ENCODE measurements around the gene CX3CL1.
"Not testable (repeated sequence)": the region's sequence is repeated elsewhere in the genome, so short reads cannot be mapped to it uniquely, and the experiment has no call there.

Gene CX3CL1

GRCh38 chr16:57382535-57383275 lies 10.4 kb downstream of the CX3CL1 start:
- DNase-seq (ENCODE audit: low read depth) = no peak

- no peak for DNase-seq (ENCODE audit: low read depth)
These were observed 11.3 kb downstream of the CX3CL1 start for GRCh38 chr16:57383276-57384247.

GRCh38 chr16:57384248-57385070 lies 12.2 kb downstream of the CX3CL1 start:
- no peak for DNase-seq (ENCODE audit: low read depth)

GRCh38 chr16:57385083-57385482 lies 12.8 kb downstream of the CX3CL1 start:
- DNase-seq (ENCODE audit: low read depth) = no peak

GRCh38 chr16:57386381-57386951 lies 14.2 kb downstream of the CX3CL1 start:
- no peak for DNase-seq (ENCODE audit: low read depth)

GRCh38 chr16:57387598-57388354 lies 15.5 kb downstream of the CX3CL1 start:
- DNase-seq (ENCODE audit: low read depth) = no peak

- no peak for DNase-seq (ENCODE audit: low read depth)
These were observed 16.2 kb downstream of the CX3CL1 start for GRCh38 chr16:57388359-57389086.

GRCh38 chr16:57389087-57389468 lies 16.8 kb downstream of the CX3CL1 start:
- DNase-seq (ENCODE audit: low read depth) = no peak

GRCh38 chr16:57390636-57391295 lies 18.5 kb downstream of the CX3CL1 start:
- DNase-seq (ENCODE audit: low read depth) = no peak

- no peak for DNase-seq (ENCODE audit: low read depth)
These were observed 19.0 kb downstream of the CX3CL1 start for GRCh38 chr16:57391300-57391699.

- DNase-seq (ENCODE audit: low read depth) = no peak
These were observed 19.4 kb downstream of the CX3CL1 start for GRCh38 chr16:57391708-57392107.

- no peak for DNase-seq (ENCODE audit: low read depth)
These were observed 20.4 kb downstream of the CX3CL1 start for GRCh38 chr16:57392694-57393093.

- no peak for DNase-seq (ENCODE audit: low read depth)
These were observed 22.2 kb downstream of the CX3CL1 start for GRCh38 chr16:57394444-57394843.

- DNase-seq (ENCODE audit: low read depth) = no peak
These were observed 22.7 kb downstream of the CX3CL1 start for GRCh38 chr16:57395026-57395425.

GRCh38 chr16:57396786-57397185 lies 24.5 kb downstream of the CX3CL1 start:
- DNase-seq (ENCODE audit: low read depth) = no peak

- not testable (repeated sequence) for DNase-seq (ENCODE audit: low read depth)
These were observed 25.2 kb downstream of the CX3CL1 start for GRCh38 chr16:57397493-57397892.

- no peak for DNase-seq (ENCODE audit: low read depth)
These were observed 29.8 kb downstream of the CX3CL1 start for GRCh38 chr16:57401943-57402640.

- no peak for DNase-seq (ENCODE audit: low read depth)
These were observed 31.9 kb downstream of the CX3CL1 start, which contains the start of gene CCL17 for GRCh38 chr16:57403965-57404817. TSS of gene CCL17 (plus strand) at chr16:57404767. CDS start at chr16:57413933, 9,166 bp downstream.
